Activated T-cell treated with anti-CD3 and anti-CD28 coated beads, Interleukin-2, amount 50 U/mL, for 4 hours (primary cell): ENCODE results near the gene AJM1. TPM values are rescaled to one million over a fixed set of nuclear protein-coding genes. Genes with fewer than 3 reads are reported as not detected.

Experiments used
- ATAC-seq, 2 donors: fragments of 200-7000 bp; cut with Tn5 transposase; one replicate each; pipeline ENCODE4 v1.10.0; 2021
- DNase-seq: peaks from one replicate; pipeline ENCODE4 v3.0.0-alpha.2; 2020
- H3K27me3 Mint-ChIP-seq: one replicate; pipeline ENCODE4 v1.8.0; 2021; ENCODE audit warnings: low read depth, mixed read lengths
- H3K36me3 Mint-ChIP-seq: one replicate; pipeline ENCODE4 v1.8.0; 2022; ENCODE audit warnings: mixed read lengths; ENCODE audit not compliant: insufficient read depth
- H3K4me1 Mint-ChIP-seq: one replicate; pipeline ENCODE4 v1.8.0; 2021; ENCODE audit warnings: low read depth, mixed read lengths
- H3K4me3 Mint-ChIP-seq: one replicate; pipeline ENCODE4 v1.8.0; 2021; ENCODE audit warnings: mild to moderate bottlenecking, moderate library complexity, mixed read lengths
- H3K9me3 Mint-ChIP-seq: one replicate; pipeline ENCODE4 v1.8.0; 2021; ENCODE audit warnings: mixed read lengths
- total RNA-seq, 3 donors: library from RNA; stranded (reverse); gene quantifications; one replicate each; pipeline ENCODE4 v1.2.1, GENCODE V29; 2021

AJM1 gene
- total RNA-seq, 3 donors from 2014 or later: 1.5 to 2.2 (median 1.7) TPM

DNA sequence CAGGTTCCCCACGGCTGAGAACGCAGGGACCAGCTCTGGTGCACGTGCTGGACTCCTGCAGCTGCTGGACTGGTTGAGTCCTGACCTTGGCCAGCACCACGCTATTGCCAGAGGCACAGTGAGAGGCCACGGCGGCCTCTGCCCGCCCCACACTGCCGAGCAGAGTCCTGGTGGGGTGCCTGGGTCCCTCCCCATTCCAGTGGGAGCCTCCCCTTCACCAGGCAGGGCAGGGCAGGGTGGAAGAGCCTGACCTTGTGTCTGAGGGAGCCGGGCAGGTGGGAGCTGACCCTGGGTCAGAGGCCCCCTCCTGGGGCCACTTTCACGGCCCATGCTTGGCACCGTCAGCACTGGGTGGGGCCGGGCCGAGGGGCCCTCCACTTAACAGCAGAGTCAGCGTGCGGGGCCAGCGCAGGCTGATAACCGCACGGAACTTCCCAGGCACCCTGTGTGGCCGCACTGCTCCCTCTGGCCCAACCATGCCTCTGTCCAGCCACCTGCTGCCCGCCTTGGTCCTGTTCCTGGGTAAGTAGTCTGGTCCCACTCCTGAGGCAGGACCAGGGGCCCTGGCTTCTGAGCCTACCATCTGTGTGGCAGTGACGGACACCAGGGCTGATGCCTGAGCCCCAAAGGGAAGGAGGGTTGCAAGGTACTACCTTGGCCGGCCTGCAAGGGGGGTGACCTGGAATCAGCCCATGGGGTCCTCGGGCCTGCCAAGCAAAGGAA, 9.8 kb downstream of the AJM1 start, which contains the start of gene MAMDC4:
MAMDC4 (plus strand) TSS at position 406 of the 723 bp plus-strand sequence; CDS start at position 477, 71 bp downstream.
- no peaks in the 10 kb centered on the region for H3K9me3 Mint-ChIP-seq
- peaks cover 11% of the 10 kb centered on the region for H3K4me1 Mint-ChIP-seq
- H3K4me3 Mint-ChIP-seq: no peak within 1 kb of the TSS
- peaks cover 7% of the 10 kb centered on the region for H3K27me3 Mint-ChIP-seq
- ATAC-seq (no peak), DNase-seq (no peak)
- no peaks in the 10 kb centered on the region for H3K36me3 Mint-ChIP-seq

DNA sequence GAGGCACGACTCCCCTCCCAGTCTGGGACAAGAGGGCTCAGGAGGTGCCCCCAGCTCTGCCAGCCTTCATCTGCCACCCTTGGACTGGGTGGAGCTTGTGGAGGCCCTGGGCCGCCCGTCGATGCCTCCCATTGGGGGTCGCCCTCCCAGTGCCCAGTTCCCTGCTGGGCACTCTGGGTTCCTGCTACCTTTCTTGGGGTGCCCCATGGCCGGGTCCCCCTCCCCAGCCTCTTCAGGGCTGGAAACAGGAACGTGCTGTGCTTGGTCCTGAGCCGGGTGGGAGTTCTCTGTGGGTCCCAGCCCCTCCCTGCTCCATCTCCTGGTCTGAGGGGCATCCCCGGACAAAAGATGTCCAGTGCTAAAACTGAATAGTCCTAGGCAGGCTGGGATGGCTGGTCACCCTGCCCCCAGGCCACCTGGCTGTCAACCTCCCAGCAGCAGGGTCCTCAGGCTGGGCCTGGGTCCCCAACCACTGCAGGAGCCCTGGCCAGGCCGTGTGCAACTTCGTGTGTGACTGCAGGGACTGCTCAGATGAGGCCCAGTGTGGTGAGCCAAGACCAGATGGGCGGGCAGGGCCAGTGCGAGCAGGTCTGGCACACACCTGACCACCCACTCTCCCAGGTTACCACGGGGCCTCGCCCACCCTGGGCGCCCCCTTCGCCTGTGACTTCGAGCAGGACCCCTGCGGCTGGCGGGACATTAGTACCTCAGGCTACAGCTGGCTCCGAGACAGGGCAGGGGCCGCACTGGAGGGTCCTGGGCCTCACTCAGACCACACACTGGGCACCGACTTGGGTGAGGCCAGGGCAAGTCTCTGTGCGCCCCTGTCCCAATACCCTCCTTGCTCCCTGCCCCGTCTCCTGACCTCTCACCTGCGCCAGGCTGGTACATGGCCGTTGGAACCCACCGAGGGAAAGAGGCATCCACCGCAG, 10.7 kb downstream of the AJM1 start:
- no peak for ATAC-seq
- no peaks in the 10 kb centered on the region for H3K36me3 Mint-ChIP-seq
- H3K27me3 Mint-ChIP-seq: peaks cover 2% of the 10 kb centered on the region
- DNase-seq: no peak
- peaks cover 6% of the 10 kb centered on the region for H3K4me1 Mint-ChIP-seq
- no peak overlapping the region for H3K4me3 Mint-ChIP-seq
- H3K9me3 Mint-ChIP-seq: no peaks in the 10 kb centered on the region

DNA sequence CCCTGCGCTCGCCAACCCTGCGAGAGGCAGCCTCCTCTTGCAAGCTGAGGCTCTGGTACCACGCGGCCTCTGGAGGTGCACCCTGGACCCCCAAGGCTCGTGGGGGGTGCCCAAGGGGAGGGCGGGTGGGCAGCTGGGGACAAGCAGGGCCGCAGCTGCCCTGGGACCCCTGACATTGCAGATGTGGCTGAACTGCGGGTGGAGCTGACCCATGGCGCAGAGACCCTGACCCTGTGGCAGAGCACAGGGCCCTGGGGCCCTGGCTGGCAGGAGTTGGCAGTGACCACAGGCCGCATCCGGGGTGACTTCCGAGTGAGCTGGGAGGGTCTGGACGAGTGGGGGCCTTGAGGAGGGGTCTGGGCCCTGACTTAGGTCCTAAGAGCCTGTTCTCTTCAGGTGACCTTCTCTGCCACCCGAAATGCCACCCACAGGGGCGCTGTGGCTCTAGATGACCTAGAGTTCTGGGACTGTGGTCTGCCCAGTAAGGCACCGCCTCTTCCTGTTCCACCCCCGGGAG, 11.4 kb downstream of the AJM1 start:
- peaks cover 5% of the 10 kb centered on the region for H3K4me1 Mint-ChIP-seq
- no peak for ATAC-seq
- no peaks in the 10 kb centered on the region for H3K27me3 Mint-ChIP-seq
- no peaks in the 10 kb centered on the region for H3K9me3 Mint-ChIP-seq
- no peak overlapping the region for H3K4me3 Mint-ChIP-seq
- DNase-seq: no peak
- no peaks in the 10 kb centered on the region for H3K36me3 Mint-ChIP-seq

DNA sequence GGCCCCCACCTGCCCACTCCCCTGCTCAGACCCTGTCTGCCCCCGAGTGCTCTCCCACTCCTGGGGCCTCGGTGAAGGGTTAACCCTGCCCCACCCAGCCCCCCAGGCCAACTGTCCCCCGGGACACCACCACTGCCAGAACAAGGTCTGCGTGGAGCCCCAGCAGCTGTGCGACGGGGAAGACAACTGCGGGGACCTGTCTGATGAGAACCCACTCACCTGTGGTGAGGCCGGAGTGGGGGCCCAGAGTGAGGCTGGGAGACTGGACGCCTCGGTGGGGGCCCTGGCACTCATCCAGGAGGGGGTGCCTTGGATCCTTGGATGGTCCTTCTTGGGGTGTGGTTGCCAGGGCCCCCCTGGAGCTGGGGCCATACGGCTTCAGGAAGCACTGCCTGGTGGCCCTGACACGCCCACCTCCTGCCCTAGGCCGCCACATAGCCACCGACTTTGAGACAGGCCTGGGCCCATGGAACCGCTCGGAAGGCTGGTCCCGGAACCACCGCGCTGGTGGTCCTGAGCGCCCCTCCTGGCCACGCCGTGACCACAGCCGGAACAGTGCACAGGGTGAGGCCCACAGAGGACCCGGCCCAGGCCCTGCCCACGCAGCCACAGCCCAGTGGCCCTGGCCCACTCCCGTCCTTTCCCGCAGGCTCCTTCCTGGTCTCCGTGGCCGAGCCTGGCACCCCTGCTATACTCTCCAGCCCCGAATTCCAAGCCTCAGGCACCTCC, 12.0 kb downstream of the AJM1 start:
- Mint-ChIP-seq H3K36me3 (no peaks in the 10 kb centered on the region), H3K4me3 (no peak overlapping the region), H3K27me3 (no peaks in the 10 kb centered on the region), H3K9me3 (no peaks in the 10 kb centered on the region), H3K4me1 (peaks cover 5% of the 10 kb centered on the region)
- no peak for DNase-seq
- ATAC-seq: no peak

DNA sequence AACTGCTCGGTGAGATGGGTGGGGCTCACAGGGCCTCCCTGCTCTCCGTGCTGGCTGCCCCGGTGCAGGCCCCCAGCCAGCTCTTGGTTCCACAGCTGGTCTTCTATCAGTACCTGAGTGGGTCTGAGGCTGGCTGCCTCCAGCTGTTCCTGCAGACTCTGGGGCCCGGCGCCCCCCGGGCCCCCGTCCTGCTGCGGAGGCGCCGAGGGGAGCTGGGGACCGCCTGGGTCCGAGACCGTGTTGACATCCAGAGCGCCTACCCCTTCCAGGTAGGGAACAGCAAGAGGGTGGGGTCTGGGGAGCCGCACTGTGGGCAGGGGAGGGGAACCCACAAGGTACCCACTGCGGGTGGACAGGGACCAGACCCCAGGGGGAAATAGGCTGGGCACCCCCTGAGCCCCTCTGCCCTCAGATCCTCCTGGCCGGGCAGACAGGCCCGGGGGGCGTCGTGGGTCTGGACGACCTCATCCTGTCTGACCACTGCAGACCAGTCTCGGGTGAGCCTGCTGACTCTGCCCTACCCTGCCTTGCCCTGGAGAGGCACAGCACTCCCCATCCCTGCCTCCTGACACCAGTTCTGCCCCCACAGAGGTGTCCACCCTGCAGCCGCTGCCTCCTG, 12.7 kb downstream of the AJM1 start:
- no peaks in the 10 kb centered on the region for H3K9me3 Mint-ChIP-seq

DNA sequence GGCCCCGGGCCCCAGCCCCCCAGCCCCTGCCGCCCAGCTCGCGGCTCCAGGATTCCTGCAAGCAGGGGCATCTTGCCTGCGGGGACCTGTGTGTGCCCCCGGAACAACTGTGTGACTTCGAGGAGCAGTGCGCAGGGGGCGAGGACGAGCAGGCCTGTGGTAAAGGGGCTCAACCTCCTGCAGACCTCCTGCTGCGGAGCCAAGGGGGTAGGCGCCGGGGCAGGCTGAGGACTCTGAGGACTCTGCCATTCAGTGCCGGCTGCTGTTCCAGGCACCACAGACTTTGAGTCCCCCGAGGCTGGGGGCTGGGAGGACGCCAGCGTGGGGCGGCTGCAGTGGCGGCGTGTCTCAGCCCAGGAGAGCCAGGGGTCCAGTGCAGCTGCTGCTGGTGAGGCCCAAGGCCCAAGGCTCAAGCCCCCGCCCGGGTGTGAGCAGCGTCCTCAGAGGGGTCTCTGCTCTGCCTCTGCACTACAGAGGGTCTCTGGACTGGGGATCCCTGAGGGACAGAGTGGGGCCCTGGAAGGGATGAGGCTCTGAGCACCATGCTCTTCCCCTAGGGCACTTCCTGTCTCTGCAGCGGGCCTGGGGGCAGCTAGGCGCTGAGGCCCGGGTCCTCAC, 13.3 kb downstream of the AJM1 start:
- H3K4me3 Mint-ChIP-seq: no peak overlapping the region
- no peaks in the 10 kb centered on the region for H3K4me1 Mint-ChIP-seq
- H3K36me3 Mint-ChIP-seq: no peaks in the 10 kb centered on the region
- H3K9me3 Mint-ChIP-seq: no peaks in the 10 kb centered on the region
- DNase-seq (no peak), ATAC-seq (no peak)
- H3K27me3 Mint-ChIP-seq: no peaks in the 10 kb centered on the region

More for the DNA sequence above, 12.7 kb downstream of the AJM1 start:
- Mint-ChIP-seq H3K4me1 (peaks cover 2% of the 10 kb centered on the region), H3K36me3 (no peaks in the 10 kb centered on the region), H3K4me3 (no peak overlapping the region), H3K27me3 (no peaks in the 10 kb centered on the region)
- no peak for ATAC-seq
- DNase-seq: no peak

DNA sequence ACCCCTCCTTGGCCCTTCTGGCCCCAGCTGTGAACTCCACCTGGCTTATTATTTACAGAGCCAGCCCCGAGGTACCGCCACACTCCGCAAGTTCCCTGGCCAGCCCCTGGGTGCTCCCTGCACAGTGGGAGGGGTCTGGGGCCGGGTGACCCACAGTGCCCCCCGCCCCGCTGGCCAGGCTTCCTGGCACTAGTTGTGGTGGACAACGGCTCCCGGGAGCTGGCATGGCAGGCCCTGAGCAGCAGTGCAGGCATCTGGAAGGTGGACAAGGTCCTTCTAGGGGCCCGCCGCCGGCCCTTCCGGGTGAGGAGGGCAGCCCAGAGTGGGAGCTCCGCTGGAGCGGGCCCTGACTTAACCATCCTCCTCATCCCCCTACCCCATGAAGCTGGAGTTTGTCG, 13.8 kb downstream of the AJM1 start:
- ATAC-seq (no peak), DNase-seq (no peak)
- no peak overlapping the region for H3K4me3 Mint-ChIP-seq
- no peaks in the 10 kb centered on the region for H3K27me3 Mint-ChIP-seq
- no peaks in the 10 kb centered on the region for H3K36me3 Mint-ChIP-seq
- no peaks in the 10 kb centered on the region for H3K4me1 Mint-ChIP-seq
- H3K9me3 Mint-ChIP-seq: no peaks in the 10 kb centered on the region

DNA sequence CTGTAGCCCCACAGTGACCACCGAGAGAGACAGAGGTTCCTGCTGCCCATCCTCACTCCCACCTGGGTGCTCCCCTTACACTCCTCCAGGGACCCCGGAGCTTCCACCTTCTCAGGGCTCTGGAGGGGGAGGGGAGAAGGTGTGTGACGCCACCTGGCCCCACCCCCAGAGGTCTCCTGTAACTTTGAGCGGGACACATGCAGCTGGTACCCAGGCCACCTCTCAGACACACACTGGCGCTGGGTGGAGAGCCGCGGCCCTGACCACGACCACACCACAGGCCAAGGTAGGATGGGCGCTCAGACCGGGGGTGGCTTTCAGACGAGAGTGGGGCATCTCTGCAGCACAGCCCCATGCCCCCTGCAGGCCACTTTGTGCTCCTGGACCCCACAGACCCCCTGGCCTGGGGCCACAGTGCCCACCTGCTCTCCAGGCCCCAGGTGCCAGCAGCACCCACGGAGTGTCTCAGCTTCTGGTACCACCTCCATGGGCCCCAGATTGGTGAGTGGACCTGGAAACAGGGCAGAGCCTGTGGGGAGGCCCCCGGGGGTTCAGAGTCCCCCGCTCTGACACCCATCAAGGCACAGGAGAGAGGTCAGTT, 14.4 kb downstream of the AJM1 start:
- no peaks in the 10 kb centered on the region for H3K4me1 Mint-ChIP-seq
- DNase-seq (no peak), ATAC-seq (no peak)
- no peaks in the 10 kb centered on the region for H3K27me3 Mint-ChIP-seq
- H3K9me3 Mint-ChIP-seq: no peaks in the 10 kb centered on the region
- H3K4me3 Mint-ChIP-seq: no peak overlapping the region
- no peaks in the 10 kb centered on the region for H3K36me3 Mint-ChIP-seq

DNA sequence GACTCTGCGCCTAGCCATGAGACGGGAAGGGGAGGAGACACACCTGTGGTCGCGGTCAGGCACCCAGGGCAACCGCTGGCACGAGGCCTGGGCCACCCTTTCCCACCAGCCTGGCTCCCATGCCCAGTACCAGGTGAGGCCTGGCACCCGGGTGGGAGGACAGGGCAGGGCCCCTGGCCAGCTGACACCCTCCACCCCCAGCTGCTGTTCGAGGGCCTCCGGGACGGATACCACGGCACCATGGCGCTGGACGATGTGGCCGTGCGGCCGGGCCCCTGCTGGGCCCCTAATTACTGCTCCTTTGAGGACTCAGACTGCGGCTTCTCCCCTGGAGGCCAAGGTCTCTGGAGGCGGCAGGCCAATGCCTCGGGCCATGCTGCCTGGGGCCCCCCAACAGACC, 14.9 kb downstream of the AJM1 start:
- no peak for DNase-seq
- Mint-ChIP-seq H3K4me1 (no peaks in the 10 kb centered on the region), H3K36me3 (no peaks in the 10 kb centered on the region), H3K9me3 (no peaks in the 10 kb centered on the region), H3K27me3 (no peaks in the 10 kb centered on the region), H3K4me3 (no peak overlapping the region)
- no peak for ATAC-seq

DNA sequence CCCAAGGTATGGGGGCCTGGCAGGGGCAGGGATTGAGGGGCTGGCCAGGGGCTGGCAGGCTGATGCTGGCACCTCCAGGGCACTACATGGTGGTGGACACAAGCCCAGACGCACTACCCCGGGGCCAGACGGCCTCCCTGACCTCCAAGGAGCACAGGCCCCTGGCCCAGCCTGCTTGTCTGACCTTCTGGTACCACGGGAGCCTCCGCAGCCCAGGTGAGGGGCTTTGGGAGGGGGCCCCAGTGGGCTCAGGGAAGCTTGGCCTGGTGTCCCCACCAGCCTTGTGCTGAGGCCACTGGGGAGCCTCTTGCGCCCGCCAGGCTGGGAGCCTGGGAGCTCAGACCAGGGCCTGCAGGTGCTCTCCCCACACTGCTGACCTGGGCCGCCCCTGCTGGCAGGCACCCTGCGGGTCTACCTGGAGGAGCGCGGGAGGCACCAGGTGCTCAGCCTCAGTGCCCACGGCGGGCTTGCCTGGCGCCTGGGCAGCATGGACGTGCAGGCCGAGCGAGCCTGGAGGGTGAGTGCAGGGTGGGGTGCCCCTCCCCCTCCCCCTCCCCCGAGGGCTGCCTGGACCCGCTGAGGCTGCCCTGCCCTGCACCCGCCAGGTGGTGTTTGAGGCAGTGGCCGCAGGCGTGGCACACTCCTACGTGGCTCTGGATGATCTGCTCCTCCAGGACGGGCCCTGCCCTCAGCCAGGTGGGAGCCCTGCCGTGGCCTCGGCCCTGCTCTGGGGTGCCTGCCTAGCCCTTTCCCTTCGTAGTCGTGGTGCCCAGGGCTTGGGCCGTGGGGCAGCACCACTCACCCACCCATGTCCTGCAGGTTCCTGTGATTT, 15.5 kb downstream of the AJM1 start:
- Mint-ChIP-seq H3K4me1 (no peaks in the 10 kb centered on the region), H3K27me3 (no peaks in the 10 kb centered on the region), H3K4me3 (no peak overlapping the region), H3K9me3 (no peaks in the 10 kb centered on the region), H3K36me3 (peaks cover 1% of the 10 kb centered on the region)
- DNase-seq: no peak
- ATAC-seq: no peak

DNA sequence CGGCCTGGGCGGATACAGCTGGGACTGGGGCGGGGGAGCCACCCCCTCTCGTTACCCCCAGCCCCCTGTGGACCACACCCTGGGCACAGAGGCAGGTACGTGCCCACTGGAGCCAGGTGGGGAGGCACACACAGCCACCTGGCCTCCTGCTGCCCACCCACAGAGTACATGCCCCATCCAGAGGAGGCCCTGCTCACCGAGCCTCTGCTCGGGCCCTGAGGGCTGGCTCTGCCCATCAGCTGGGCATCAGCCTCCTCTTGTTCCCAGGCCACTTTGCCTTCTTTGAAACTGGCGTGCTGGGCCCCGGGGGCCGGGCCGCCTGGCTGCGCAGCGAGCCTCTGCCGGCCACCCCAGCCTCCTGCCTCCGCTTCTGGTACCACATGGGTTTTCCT, 16.2 kb downstream of the AJM1 start:
- Mint-ChIP-seq H3K9me3 (no peaks in the 10 kb centered on the region), H3K36me3 (peaks cover 3% of the 10 kb centered on the region)
- DNase-seq: no peak

DNA sequence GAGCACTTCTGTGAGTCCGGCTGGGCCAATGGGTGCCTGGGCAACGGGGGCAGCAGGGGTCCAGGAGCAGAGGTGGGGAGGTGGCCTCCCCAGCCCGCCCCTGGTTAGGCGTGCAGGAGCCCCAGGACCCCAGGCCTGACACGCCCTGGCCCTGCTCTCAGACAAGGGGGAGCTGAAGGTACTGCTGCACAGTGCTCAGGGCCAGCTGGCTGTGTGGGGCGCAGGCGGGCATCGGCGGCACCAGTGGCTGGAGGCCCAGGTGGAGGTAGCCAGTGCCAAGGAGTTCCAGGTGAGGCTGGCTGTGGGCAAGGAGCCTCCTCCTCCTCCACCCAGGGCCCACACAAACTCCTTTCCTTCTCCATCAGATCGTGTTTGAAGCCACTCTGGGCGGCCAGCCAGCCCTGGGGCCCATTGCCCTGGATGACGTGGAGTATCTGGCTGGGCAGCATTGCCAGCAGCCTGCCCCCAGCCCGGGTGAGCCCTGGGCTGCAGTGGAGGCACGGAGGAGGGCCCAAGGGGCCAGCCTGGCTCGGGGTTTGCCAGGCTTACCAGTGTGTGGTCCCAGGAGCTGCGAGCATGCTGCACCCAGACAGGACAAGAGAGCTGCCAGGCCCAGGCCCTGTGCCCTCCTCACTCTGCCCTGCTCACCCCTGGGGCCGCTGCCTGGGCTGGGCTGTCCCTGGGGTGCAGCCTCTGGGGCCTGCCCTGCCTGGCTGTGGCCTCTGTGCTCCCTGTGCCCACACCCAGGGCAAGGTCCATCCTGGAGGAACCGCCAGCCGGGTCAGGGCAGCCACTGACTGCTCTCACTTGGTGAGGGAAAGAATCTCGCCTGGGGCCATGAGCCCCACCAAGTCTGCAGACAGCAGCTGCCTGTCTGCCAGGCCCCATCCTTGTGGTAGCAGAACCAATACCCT, 16.8 kb downstream of the AJM1 start:
- Mint-ChIP-seq H3K9me3 (no peaks in the 10 kb centered on the region), H3K36me3 (peaks cover 6% of the 10 kb centered on the region), H3K27me3 (no peaks in the 10 kb centered on the region), H3K4me3 (no peak overlapping the region), H3K4me1 (peaks cover 5% of the 10 kb centered on the region)
- ATAC-seq (no peak), DNase-seq (no peak)

More for the DNA sequence above, 16.2 kb downstream of the AJM1 start:
- no peak overlapping the region for H3K4me3 Mint-ChIP-seq
- no peak for ATAC-seq
- no peaks in the 10 kb centered on the region for H3K4me1 Mint-ChIP-seq
- H3K27me3 Mint-ChIP-seq: no peaks in the 10 kb centered on the region
